Neural progenitor cell (in vitro differentiated cells): Measurements from ENCODE around the gene COG5.

Experiments used
- CTCF ChIP-seq: fragments of 200-600 bp; sonication (generic); IDR thresholded peaks from 2 replicates; pipeline ENCODE4 v1.5.1; 2017; ENCODE audit warnings: antibody characterized with exemption, mild to moderate bottlenecking
- EZH2 ChIP-seq: fragments of 200-600 bp; sonication (generic); IDR thresholded peaks from 2 replicates; pipeline ENCODE4 v1.6.1; 2017; ENCODE audit warnings: antibody characterized with exemption, mild to moderate bottlenecking, moderate library complexity
- EZH2phosphoT487 ChIP-seq: fragments of 200-600 bp; sonication (generic); IDR thresholded peaks from 2 replicates; pipeline ENCODE4 v1.6.1; 2017; ENCODE audit warnings: antibody characterized with exemption

DNA sequence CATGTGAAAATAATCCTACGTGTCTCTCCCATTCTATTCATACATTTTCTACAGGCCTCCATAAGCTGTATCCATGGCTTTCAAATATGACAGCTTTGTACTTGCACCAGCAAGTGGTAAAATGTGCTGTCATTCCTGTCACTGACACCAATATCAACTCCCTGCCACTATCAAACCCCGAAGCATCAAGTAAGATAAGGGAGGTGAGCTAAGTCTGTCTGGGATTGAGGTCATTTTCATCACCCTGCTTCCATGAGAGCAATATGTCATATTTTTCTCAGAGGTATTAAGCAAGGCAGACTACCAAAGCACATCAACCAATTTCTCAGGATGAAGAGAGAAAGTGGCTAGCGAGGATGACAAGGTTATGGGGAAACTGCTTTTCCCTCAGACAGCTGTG lies 82.8 kb downstream of the COG5 start:
- no peak for TF ChIP-seq CTCF
- TF ChIP-seq EZH2: no peak
- TF ChIP-seq EZH2phosphoT487: no peak
